K562 (cell line): Measurements from ENCODE around the gene SLC44A2. TPM values are rescaled to one million over a fixed set of nuclear protein-coding genes. Genes with fewer than 3 reads are reported as not detected.

Experiments used
- ATAC-seq: fragments of 200-7000 bp; cut with Tn5 transposase; 3 replicates; pipeline ENCODE4 v1.9.1; 2020; ENCODE audit warnings: moderate library complexity
- BruUV-seq: library from RNA; stranded (reverse); fragments of 400-500 nt; replicated peaks from 2 replicates; lab custom pipeline; 2021; lab: Mats Ljungman, UMichigan
- CTCF ChIA-PET: fragments of 300-600 bp; formaldehyde crosslinking; extraction: SDS; loops from one replicate; lab custom pipeline; 2021; ENCODE audit warnings: low intra/inter-chr PET ratio; lab: Yijun Ruan, JAX
- POLR2A ChIA-PET: fragments of 300-600, 350-650 bp; sonication (Branson Sonifier 250); formaldehyde crosslinking; extraction: SDS; loops from one replicate; lab custom pipeline; 2021; ENCODE audit warnings: antibody characterized with exemption, inconsistent platforms; lab: Yijun Ruan, JAX
- DNase-seq, 4 experiments: peaks; one replicate each; pipeline versions ENCODE4 v3.0.0 to v3.0.0-alpha.2; 2011 to 2018; ENCODE audit warnings: low spot score in 3 of 4, mixed read lengths in 3 of 4; ENCODE audit errors: extremely low read depth in 1 of 4
- FAIRE-seq: peaks from 2 replicates; lab custom pipeline; 2011; peaks lifted over from hg19 to GRCh38; lab: Jason Lieb, UNC
- H2AFZ ChIP-seq: 2 replicates; pipeline ENCODE4 v1.6.0; 2011; ENCODE audit warnings: low read depth, low read length, control low read depth, inconsistent platforms
- H3K27ac ChIP-seq: fragments of 200-600 bp; 3 replicates; pipeline ENCODE4 v1.8.0; 2011; ENCODE audit warnings: low read depth, mild to moderate bottlenecking, control low read depth, inconsistent platforms, low read length, moderate library complexity, mixed read lengths; ENCODE audit errors: extremely low read depth
- H3K27me3 ChIP-seq, 2 experiments: fragments of 300-600 bp in 1 of 2; 2 replicates in 1 of 2; 3 replicates in 1 of 2; pipeline versions ENCODE4 v1.6.0 to v1.8.0; 2011; ENCODE audit warnings: inconsistent platforms in 2 of 2, low read length in 2 of 2, mild to moderate bottlenecking in 1 of 2, mixed read lengths in 1 of 2, moderate library complexity in 1 of 2; ENCODE audit not compliant: control insufficient read depth in 2 of 2, insufficient read depth in 2 of 2
- H3K36me3 ChIP-seq: fragments of 300-600 bp; 3 replicates; pipeline ENCODE4 v1.8.0; 2011; ENCODE audit warnings: mild to moderate bottlenecking, low read length, inconsistent platforms; ENCODE audit not compliant: control insufficient read depth, insufficient read depth
- H3K4me1 ChIP-seq, 2 experiments: fragments of 200-600 bp in 1 of 2; replicated peaks in 1 of 2; 2 replicates in 1 of 2; 3 replicates in 1 of 2; pipeline versions ENCODE4 v1.5.1 to v1.8.0; 2011; ENCODE audit warnings: inconsistent platforms in 2 of 2, low read length in 2 of 2, mild to moderate bottlenecking in 1 of 2, mixed read lengths in 1 of 2, moderate library complexity in 1 of 2; ENCODE audit not compliant: control insufficient read depth in 2 of 2, insufficient read depth in 2 of 2
- H3K4me2 ChIP-seq: 2 replicates; pipeline ENCODE4 v1.6.1; 2011; ENCODE audit warnings: low read length, control low read depth, inconsistent platforms, mixed read lengths; ENCODE audit not compliant: insufficient read depth
- H3K4me3 ChIP-seq: fragments of 200-600 bp; sonication (generic), shearing (Covaris generic); 2 replicates; pipeline ENCODE4 v1.5.1; 2016; ENCODE audit warnings: control low read depth, inconsistent platforms
- H3K79me2 ChIP-seq: fragments of 200-600 bp; 3 replicates; pipeline ENCODE4 v1.8.0; 2011; ENCODE audit warnings: low read length, inconsistent platforms; ENCODE audit not compliant: control insufficient read depth, insufficient read depth
- H3K9ac ChIP-seq, 2 experiments: 2 replicates each; pipeline versions ENCODE4 v1.6.0 to v1.6.1; 2011; ENCODE audit warnings: low read depth in 2 of 2, low read length in 2 of 2, control low read depth in 1 of 2, inconsistent platforms in 1 of 2, mild to moderate bottlenecking in 1 of 2, mixed read lengths in 1 of 2; ENCODE audit not compliant: insufficient read depth in 1 of 2
- H3K9me1 ChIP-seq: one replicate; pipeline ENCODE4 v1.6.0; 2011; ENCODE audit warnings: inconsistent platforms, mild to moderate bottlenecking, low read length, moderate library complexity; ENCODE audit not compliant: control insufficient read depth, insufficient read depth
- H3K9me3 ChIP-seq: replicated peaks from 2 replicates; pipeline ENCODE4 v1.5.1; 2011; ENCODE audit warnings: low read depth, low read length, inconsistent platforms; ENCODE audit not compliant: control insufficient read depth, insufficient read depth
- H4K20me1 ChIP-seq: replicated peaks from 2 replicates; pipeline ENCODE4 v1.6.1; 2011; ENCODE audit warnings: low read length, inconsistent platforms, mixed read lengths; ENCODE audit not compliant: control insufficient read depth, insufficient read depth
- ELF1 ChIP-seq: fragments of 200-800 bp; sonication (Bioruptor generic); IDR thresholded peaks from 2 replicates; pipeline ENCODE4 v1.6.1; 2016; ENCODE audit warnings: missing genetic modification characterization, missing compliant biosample characterization
- EP400 ChIP-seq: fragments of 450-650 bp; IDR thresholded peaks from 2 replicates; pipeline ENCODE4 v1.6.1; 2017; ENCODE audit warnings: antibody characterized with exemption, mild to moderate bottlenecking, moderate library complexity
- GTF2E2 ChIP-seq: fragments of 200-800 bp; sonication (Bioruptor generic); IDR thresholded peaks from 2 replicates; pipeline ENCODE4 v1.6.1; 2016; ENCODE audit warnings: missing genetic modification characterization, missing compliant biosample characterization
- HSF4 ChIP-seq: fragments of 250-450 bp; sonication (Bioruptor Pico); IDR thresholded peaks from 2 replicates; pipeline ENCODE4 v2.1.2; 2022; ENCODE audit warnings: mild to moderate bottlenecking, moderate library complexity, borderline replicate concordance
- MAZ ChIP-seq, 2 experiments: fragments of 450-650 bp in 1 of 2; sonication (generic) in 1 of 2; formaldehyde crosslinking; IDR thresholded peaks in 1 of 2; conservative IDR thresholded peaks in 1 of 2; 2 replicates each; pipeline versions ENCODE4 v1.4.0 to v1.5.0; 2020; ENCODE audit warnings: mild to moderate bottlenecking in 1 of 2, missing genetic modification reagents in 1 of 2
- PPARD ChIP-seq: fragments of 250-450 bp; sonication (Bioruptor Pico); IDR thresholded peaks from 2 replicates; pipeline ENCODE4 v1.8.0; 2022; ENCODE audit warnings: inconsistent platforms, mild to moderate bottlenecking, moderate library complexity
- SAFB2 ChIP-seq: fragments of 200-400 bp; formaldehyde crosslinking; IDR thresholded peaks from 2 replicates; pipeline ENCODE4 v1.6.1; 2018; ENCODE audit warnings: borderline replicate concordance, low read length, low read depth, moderate library complexity; ENCODE audit not compliant: severe bottlenecking
- SMAD1 ChIP-seq: fragments of 150-350 bp; IDR thresholded peaks from 2 replicates; pipeline ENCODE4 v1.6.1; 2014; ENCODE audit warnings: low read length, low read depth; ENCODE audit not compliant: partially characterized antibody
- ZFP30 ChIP-seq: fragments of 250-450 bp; sonication (Bioruptor Pico); IDR thresholded peaks from 2 replicates; pipeline ENCODE4 v1.8.0; 2022; ENCODE audit warnings: moderate library complexity, mild to moderate bottlenecking, inconsistent platforms, borderline replicate concordance
- WGBS: fragments of 100-300 bp; shearing (Covaris generic); methylation state at CpG from one replicate; pipeline ENCODE4 v1.1.6; 2016; ENCODE audit warnings: low coverage, mixed read lengths; ENCODE audit not compliant: insufficient coverage; ENCODE audit errors: missing lambda C conversion rate; 5-methylcytosine and 5-hydroxymethylcytosine counted together
- in situ Hi-C: fragments of 300-500 bp; cut with MboI; formaldehyde crosslinking; loops from 4 replicates; pipeline ENCODE4 v1.15.0; 2018; ENCODE audit warnings: inconsistent platforms, mixed read lengths
- intact Hi-C: fragments of 100-400 bp; cut with micrococcal nuclease; formaldehyde crosslinking; loops from 2 replicates; pipeline ENCODE4 v1.14.2; 2022
- polyA plus RNA-seq, 8 experiments: library from polyadenylated mRNA; depleted of rRNA in 4 of 8; stranded (reverse) in 5 of 8; unstranded in 3 of 8; fragments of >200 nt; fragmentation: Nextera tagmentation in 2 of 8; fragmentation: Illumina TruSeq in 1 of 8; extraction: Ambion mirVana in 2 of 8; extraction: Trizol in 1 of 8; gene quantifications; 2 replicates each; pipeline versions ENCODE4 v1.2.1 to v1.2.3, GENCODE V29; 2011 to 2014; ENCODE audit warnings: inconsistent platforms in 1 of 8, missing spikeins in 1 of 8
- total RNA-seq, 7 experiments: library from RNA; depleted of rRNA in 6 of 7; stranded (reverse); fragments of >200 nt in 6 of 7; fragmentation: Illumina TruSeq in 2 of 7; extraction: Trizol in 2 of 7; gene quantifications; 2 replicates each; pipeline versions ENCODE4 v1.2.1 to v1.2.3, GENCODE V29; 2011 to 2021; ENCODE audit warnings: low replicate concordance in 1 of 7
- TF ChIP-seq, protein P1 (sequence below): sonication (generic); formaldehyde crosslinking; IDR thresholded peaks from 2 replicates; pipeline ENCODE4 v1.8.0; 2023; ENCODE audit warnings: mild to moderate bottlenecking, missing genetic modification reagents

Gene SLC44A2
- total and polyA plus RNA-seq, 9 of the 15 experiments (the other 6 are each of a cell fraction or from before 2014, with no cell fraction given): 1.1 to 34.2 (median 8.1) TPM

DNA sequence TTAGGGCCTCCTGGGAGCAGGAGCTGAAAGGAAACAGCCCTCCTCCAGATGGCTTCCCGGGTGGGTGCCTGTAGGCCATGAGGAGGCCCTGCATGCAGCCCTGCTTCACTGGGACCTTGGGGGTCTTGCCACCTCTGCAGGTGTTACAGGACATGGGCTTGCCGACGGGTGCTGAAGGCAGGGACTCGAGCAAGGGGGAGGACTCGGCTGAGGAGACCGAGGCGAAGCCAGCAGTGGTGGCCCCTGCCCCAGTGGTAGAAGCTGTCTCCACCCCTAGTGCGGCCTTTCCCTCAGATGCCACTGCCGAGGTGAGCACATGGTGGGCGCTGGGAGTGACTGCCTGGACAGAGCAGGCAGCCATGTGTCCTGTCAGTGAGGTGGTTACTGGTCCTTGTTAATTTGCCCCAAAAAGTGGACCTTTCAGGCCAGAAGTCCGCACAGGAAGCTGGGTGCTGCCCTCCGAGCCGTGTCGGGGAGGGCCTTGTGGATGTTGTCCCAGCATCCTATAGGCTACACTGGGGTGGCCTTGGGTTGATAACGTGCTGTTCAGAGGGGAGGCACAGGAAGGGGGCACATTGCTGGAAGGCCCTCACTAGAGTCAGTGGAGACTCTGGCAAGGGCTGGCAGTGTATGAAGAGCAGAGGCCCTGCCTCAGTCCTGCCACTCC, 57.2 kb downstream of the SLC44A2 start (continued):
- TF ChIP-seq, protein P1, sequence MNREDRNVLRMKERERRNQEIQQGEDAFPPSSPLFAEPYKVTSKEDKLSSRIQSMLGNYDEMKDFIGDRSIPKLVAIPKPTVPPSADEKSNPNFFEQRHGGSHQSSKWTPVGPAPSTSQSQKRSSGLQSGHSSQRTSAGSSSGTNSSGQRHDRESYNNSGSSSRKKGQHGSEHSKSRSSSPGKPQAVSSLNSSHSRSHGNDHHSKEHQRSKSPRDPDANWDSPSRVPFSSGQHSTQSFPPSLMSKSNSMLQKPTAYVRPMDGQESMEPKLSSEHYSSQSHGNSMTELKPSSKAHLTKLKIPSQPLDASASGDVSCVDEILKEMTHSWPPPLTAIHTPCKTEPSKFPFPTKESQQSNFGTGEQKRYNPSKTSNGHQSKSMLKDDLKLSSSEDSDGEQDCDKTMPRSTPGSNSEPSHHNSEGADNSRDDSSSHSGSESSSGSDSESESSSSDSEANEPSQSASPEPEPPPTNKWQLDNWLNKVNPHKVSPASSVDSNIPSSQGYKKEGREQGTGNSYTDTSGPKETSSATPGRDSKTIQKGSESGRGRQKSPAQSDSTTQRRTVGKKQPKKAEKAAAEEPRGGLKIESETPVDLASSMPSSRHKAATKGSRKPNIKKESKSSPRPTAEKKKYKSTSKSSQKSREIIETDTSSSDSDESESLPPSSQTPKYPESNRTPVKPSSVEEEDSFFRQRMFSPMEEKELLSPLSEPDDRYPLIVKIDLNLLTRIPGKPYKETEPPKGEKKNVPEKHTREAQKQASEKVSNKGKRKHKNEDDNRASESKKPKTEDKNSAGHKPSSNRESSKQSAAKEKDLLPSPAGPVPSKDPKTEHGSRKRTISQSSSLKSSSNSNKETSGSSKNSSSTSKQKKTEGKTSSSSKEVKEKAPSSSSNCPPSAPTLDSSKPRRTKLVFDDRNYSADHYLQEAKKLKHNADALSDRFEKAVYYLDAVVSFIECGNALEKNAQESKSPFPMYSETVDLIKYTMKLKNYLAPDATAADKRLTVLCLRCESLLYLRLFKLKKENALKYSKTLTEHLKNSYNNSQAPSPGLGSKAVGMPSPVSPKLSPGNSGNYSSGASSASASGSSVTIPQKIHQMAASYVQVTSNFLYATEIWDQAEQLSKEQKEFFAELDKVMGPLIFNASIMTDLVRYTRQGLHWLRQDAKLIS (CRISPR knock-in tag): no peak
- TF ChIP-seq EP400: no peak

DNA sequence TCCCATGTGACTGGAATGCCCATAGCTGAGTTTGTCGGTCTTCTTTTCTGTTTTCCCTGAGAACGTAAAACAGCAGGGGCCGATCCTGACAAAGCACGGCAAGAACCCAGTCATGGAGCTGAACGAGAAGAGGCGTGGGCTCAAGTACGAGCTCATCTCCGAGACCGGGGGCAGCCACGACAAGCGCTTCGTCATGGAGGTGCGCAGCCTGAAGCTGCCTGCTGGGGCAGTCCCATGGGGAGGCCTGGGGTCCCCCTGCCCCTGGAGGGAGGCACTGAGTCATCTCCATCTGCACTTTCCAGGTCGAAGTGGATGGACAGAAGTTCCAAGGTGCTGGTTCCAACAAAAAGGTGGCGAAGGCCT, 57.7 kb downstream of the SLC44A2 start:
- Histone ChIP-seq H3K9ac (no peak overlapping the region; a peak in 1 of 4 replicates), H4K20me1 (peaks cover 11% of the 10 kb centered on the region; the same call in 1 of the 2 replicates), H3K9me1 (no peaks in the 10 kb centered on the region), H3K27ac (no peak overlapping the region), H3K4me2 (no peak overlapping the region), H3K4me3 (no peak overlapping the region), H3K79me2 (peaks cover 17% of the 10 kb centered on the region), H2AFZ (no peak overlapping the region), H3K9me3 (no peaks in the 10 kb centered on the region), H3K36me3 (peaks cover 99% of the 10 kb centered on the region), H3K4me1 (peaks cover 0 to 6% of the 10 kb centered on the region in 2 experiments; a peak in 1 of 5 replicates), H3K27me3 (no peaks in the 10 kb centered on the region)
- DNase-seq: no peak
- intact Hi-C loops: no loop called here
- ChIA-PET POLR2A (interaction anchor here (0.6 to 2.9 kb wide), 4 partner anchors 9 to 54 kb away, joined by 4 to 13 read pairs (median 10); no protein-coding TSS in a partner anchor), CTCF (no interaction called here)
- FAIRE-seq: no peak
- WGBS: 93% methylated on average over 15 of the region's 15 CpGs
- in situ Hi-C loops: no loop called here
- no TSS peak for BruUV-seq
- TF ChIP-seq ZFP30 (no peak), PPARD (no peak), HSF4 (CRISPR knock-in tag) (no peak), GTF2E2 (no peak), MAZ (CRISPR knock-in tag; conservative IDR thresholded peaks at IDR 0.05 in 1 of 2, IDR thresholded peaks at IDR 0.05 in 1 of 2) (no peak), ELF1 (tag) (no peak), SMAD1 (no peak), SAFB2 (no peak)
- ATAC-seq: no peak
